Transverse colon (tissue), 4 donors: ENCODE data around the gene FADS6. TPM values are rescaled to one million over a fixed set of nuclear protein-coding genes. Genes with fewer than 3 reads are reported as not detected.

ENCODE experiments used
- DNase-seq: peaks from one replicate; pipeline ENCODE4 v3.0.0-alpha.2; 2019
- H3K27ac ChIP-seq, 4 donors: fragments of 200-600 bp; sonication (generic); 2 replicates each; pipeline ENCODE4 v1.5.1; 2016 to 2018; ENCODE audit warnings: inconsistent platforms in 4 of 4
- H3K27me3 ChIP-seq: fragments of 200-600 bp; sonication (generic); 2 replicates; pipeline ENCODE4 v1.5.1; 2017; ENCODE audit warnings: inconsistent platforms
- H3K36me3 ChIP-seq, 4 donors: fragments of 200-600 bp; sonication (generic); 2 replicates each; pipeline ENCODE4 v1.5.1; 2017 to 2019; ENCODE audit warnings: inconsistent platforms in 4 of 4
- H3K4me1 ChIP-seq, 4 donors: fragments of 200-600 bp; sonication (generic); 2 replicates each; pipeline ENCODE4 v1.5.1; 2017 to 2020; ENCODE audit warnings: inconsistent platforms in 4 of 4
- H3K4me3 ChIP-seq, 4 donors: fragments of 200-600 bp; sonication (generic); 1 replicate in 1 of 4; 2 replicates in 3 of 4; pipeline versions ENCODE4 v1.5.1 to v1.6.1; 2017 to 2019; ENCODE audit warnings: inconsistent platforms in 4 of 4
- H3K9me3 ChIP-seq, 2 donors: fragments of 200-600 bp; sonication (generic); 2 replicates each; pipeline ENCODE4 v1.5.1; 2017 to 2019; ENCODE audit warnings: inconsistent platforms in 2 of 2
- CTCF ChIP-seq, 5 experiments: fragments of 200-600 bp in 3 of 5; fragments of 450-650 bp in 2 of 5; sonication (generic) in 3 of 5; IDR thresholded peaks; 1 replicate in 2 of 5; 2 replicates in 3 of 5; pipeline ENCODE4 v1.5.1; 2016 to 2017; ENCODE audit warnings: antibody characterized with exemption in 5 of 5, inconsistent platforms in 3 of 5, mild to moderate bottlenecking in 2 of 5, moderate library complexity in 1 of 5
- EP300 ChIP-seq: sonication (generic); formaldehyde crosslinking; IDR thresholded peaks from one replicate; pipeline ENCODE4 v1.6.1; 2017; ENCODE audit warnings: antibody characterized with exemption, low read depth
- POLR2A ChIP-seq: fragments of 450-650 bp; IDR thresholded peaks from one replicate; pipeline ENCODE4 v1.6.1; 2016; ENCODE audit warnings: antibody characterized with exemption, mild to moderate bottlenecking, moderate library complexity
- POLR2AphosphoS5 ChIP-seq, 3 donors: sonication (generic); formaldehyde crosslinking; IDR thresholded peaks; one replicate each; pipeline ENCODE4 v1.6.1; 2016; ENCODE audit warnings: antibody characterized with exemption in 3 of 3
- WGBS, 2 donors: methylation state at CpG; one replicate each; pipeline ENCODE4 v1.1.5; 2018; ENCODE audit warnings: low coverage in 1 of 2; 5-methylcytosine and 5-hydroxymethylcytosine counted together
- in situ Hi-C, 4 donors: fragments of 200-750 bp; cut with MboI; loops; one replicate each; pipeline versions ENCODE4 v1.15.0 to v1.15.1; 2017; ENCODE audit warnings: low sequenced_read_pairs in 3 of 4, low pct_ligation_motif_present in 1 of 4, low pct_unique_long_range_greater_than_20kb in 1 of 4
- intact Hi-C: fragments of 100-400 bp; cut with DNase I; formaldehyde crosslinking; loops from one replicate; pipeline ENCODE4 v1.15.1; 2023; ENCODE audit warnings: low total_unique reads
- total RNA-seq, 4 donors: library from RNA; depleted of rRNA; stranded (reverse); fragments of >200 nt; gene quantifications; one replicate each; pipeline ENCODE4 v1.1.0, GENCODE V29; 2016

Gene FADS6
- total RNA-seq = 10 to 100 TPM in 1 of 4 donors, 1 to 10 TPM in 1, under 1 TPM in 1, not detected in 1; 0.64 to 25.8 (median 3.7) TPM

- intact Hi-C loops (no loop called here), in situ Hi-C loops (no loop called here)
- DNase-seq = peak; percentile 34
- H3K27ac ChIP-seq = no peak within 1 kb of the TSS
- H3K9me3 ChIP-seq = no peaks in the 10 kb centered on the region
- H3K27me3 ChIP-seq = peaks cover 79% of the 10 kb centered on the region
- H3K4me1 ChIP-seq = peaks cover 3 to 11% (median 9%) of the 10 kb centered on the region in 4 donors
- peak in 1 of 3 donors; percentile 19 for TF ChIP-seq POLR2AphosphoS5 (IDR thresholded peaks at IDR 0.05)
- TF ChIP-seq POLR2A = no peak
- TF ChIP-seq CTCF (IDR thresholded peaks at IDR 0.05) = no peak
- WGBS, 2 donors = 7% methylated on average over 53 of the region's 86 CpGs; no CpG with 5 or more reads in 1 of the 2 donors
- no peaks in the 10 kb centered on the region for H3K36me3 ChIP-seq
- H3K4me3 ChIP-seq = peak within 1 kb of the TSS in 3 of 4 donors; percentile 9 to 45 (median 21)
These were observed at the start of gene FADS6 for GRCh38 chr17:74892974-74893911. FADS6 (minus strand) TSS chr17:74893633; CDS start chr17:74893595, 38 bp downstream.

GRCh38 chr17:74941128-74941725, 47.8 kb upstream of the FADS6 start:
- Histone ChIP-seq H3K27me3 (peaks cover 86% of the 10 kb centered on the region), H3K36me3 (no peaks in the 10 kb centered on the region), H3K9me3 (no peaks in the 10 kb centered on the region), H3K27ac (no peak overlapping the region), H3K4me1 (peaks cover 0 to 3% (median 2%) of the 10 kb centered on the region in 4 donors), H3K4me3 (no peak overlapping the region)
- TF ChIP-seq EP300 (no peak), POLR2AphosphoS5 (IDR thresholded peaks at IDR 0.05) (no peak), CTCF (IDR thresholded peaks at IDR 0.05) (no peak), POLR2A (no peak)
- WGBS, 2 donors = 76% methylated on average over 21 of the region's 21 CpGs; no CpG with 5 or more reads in 1 of the 2 donors
- in situ Hi-C loops = no loop called here
- DNase-seq = no peak
- intact Hi-C loops = no loop called here

GRCh38 chr17:74939534-74939933, 46.1 kb upstream of the FADS6 start:
- H3K27me3 ChIP-seq = peaks cover 88% of the 10 kb centered on the region
- 33 to 49% methylated on average over 5 to 8 of the region's 8 CpGs for WGBS, 2 donors
- no peak overlapping the region for H3K4me3 ChIP-seq
- no peaks in the 10 kb centered on the region for H3K9me3 ChIP-seq
- H3K27ac ChIP-seq = no peak overlapping the region
- H3K36me3 ChIP-seq = no peaks in the 10 kb centered on the region
- TF ChIP-seq EP300 = no peak
- no peak for TF ChIP-seq POLR2A
- TF ChIP-seq POLR2AphosphoS5 (IDR thresholded peaks at IDR 0.05) = no peak
- TF ChIP-seq CTCF (IDR thresholded peaks at IDR 0.05) = no peak
- no peak for DNase-seq
- peaks cover 0 to 11% (median 9%) of the 10 kb centered on the region in 4 donors for H3K4me1 ChIP-seq
- intact Hi-C loops (no loop called here), in situ Hi-C loops (no loop called here)
